ENCODE results near the gene TCP10L.

DNA sequence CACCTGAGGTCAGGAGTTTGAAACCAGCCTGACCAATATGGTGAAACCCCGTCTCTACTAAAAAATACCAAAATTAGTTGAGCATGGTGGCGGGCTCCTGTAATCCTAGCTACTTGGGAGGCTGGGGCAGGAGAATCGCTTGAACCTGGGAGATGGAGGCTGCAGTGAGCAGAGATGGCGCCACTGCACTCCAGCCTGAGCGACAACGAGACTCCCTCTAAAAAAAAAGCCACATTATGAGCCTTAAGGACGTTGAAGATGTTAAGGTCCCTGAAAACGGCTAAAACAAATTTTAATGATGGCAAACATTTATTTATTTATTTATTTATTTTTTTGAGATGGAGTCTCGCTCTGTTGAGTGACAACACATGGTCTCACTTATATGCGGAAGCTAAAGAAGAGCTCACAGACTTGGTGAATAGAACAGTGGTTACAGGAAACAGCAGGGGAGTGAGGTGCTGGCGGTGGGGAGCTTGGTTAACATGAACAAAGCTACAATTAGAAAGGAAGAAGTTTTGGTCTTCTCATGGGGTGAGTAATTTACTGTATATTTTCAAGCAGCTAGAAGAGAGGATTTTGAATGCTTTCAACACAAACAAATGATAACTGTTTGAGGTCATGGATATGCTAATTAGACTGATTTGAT is 47.1 kb downstream of the TCP10L start:
- TF ChIP-seq ARNT (IDR thresholded peaks at IDR 0.05) = no peak
- no peak for TF ChIP-seq ZNF384 (IDR thresholded peaks at IDR 0.05)
- no peak for TF ChIP-seq FOXA1 (IDR thresholded peaks at IDR 0.05)
- no peak for TF ChIP-seq HDGF (IDR thresholded peaks at IDR 0.05; ENCODE audit: borderline replicate concordance)
- TF ChIP-seq SP1 (IDR thresholded peaks at IDR 0.05) = no peak
